HCT116 (cell line): Measurements from ENCODE around the gene CALCB. TPM values are rescaled to one million over a fixed set of nuclear protein-coding genes. Genes with fewer than 3 reads are reported as not detected.

ENCODE experiments used
- ATAC-seq: fragments of 200-7000 bp; cut with Tn5 transposase; 2 replicates; pipeline ENCODE4 v1.9.1; 2020; ENCODE audit warnings: mild to moderate bottlenecking, moderate library complexity
- BruUV-seq: library from RNA; stranded (reverse); fragments of 400-500 nt; replicated peaks from 2 replicates; lab custom pipeline; 2021; lab: Mats Ljungman, UMichigan
- CTCF ChIA-PET: fragments of 300-600 bp; sonication (Branson Sonifier 250); formaldehyde crosslinking; loops from one replicate; lab custom pipeline; 2021; ENCODE audit warnings: antibody characterized with exemption; lab: Charles Lee
- POLR2A ChIA-PET: fragments of 300-600, 350-600 bp; sonication (Branson Sonifier 250); formaldehyde crosslinking; loops from one replicate; lab custom pipeline; 2021; ENCODE audit warnings: antibody characterized with exemption; lab: Charles Lee
- RAD21 ChIA-PET, 2 experiments: fragments of 300-600 bp; sonication (Branson Sonifier 250); formaldehyde crosslinking; loops; one replicate each; lab custom pipeline; 2023; ENCODE audit warnings: low total read pairs in 2 of 2; ENCODE audit not compliant: uncharacterized antibody in 2 of 2, unreplicated experiment in 2 of 2, low non-redundant PET in 1 of 2; lab: Charles Lee
- DNase-seq: peaks from one replicate; pipeline ENCODE4 v3.0.0-alpha.2; 2010; ENCODE audit warnings: low read depth, low spot score
- H2AFZ ChIP-seq: fragments of 200-600 bp; shearing (Covaris generic), sonication (generic); 2 replicates; pipeline ENCODE4 v1.6.1; 2017; ENCODE audit warnings: low read depth, mixed run types, mixed read lengths, antibody characterized with exemption, low read length; ENCODE audit not compliant: poor library complexity, severe bottlenecking
- H3K27ac ChIP-seq: 2 replicates; pipeline ENCODE4 v1.5.1; 2012; ENCODE audit warnings: low read depth, low read length
- H3K27me3 ChIP-seq: fragments of 200-600 bp; sonication (generic); 2 replicates; pipeline ENCODE4 v1.6.1; 2016; ENCODE audit warnings: mixed run types, low read length, mixed read lengths; ENCODE audit not compliant: insufficient read depth
- H3K36me3 ChIP-seq, 2 experiments: fragments of 200-500 bp in 1 of 2; fragments of 200-600 bp in 1 of 2; sonication (Bioruptor generic) in 1 of 2; sonication (generic) in 1 of 2; 2 replicates each; pipeline versions ENCODE4 v1.5.1 to v1.6.1; 2014 to 2016; ENCODE audit warnings: low read length in 2 of 2, inconsistent platforms in 1 of 2, mixed read lengths in 1 of 2, mixed run types in 1 of 2; ENCODE audit not compliant: insufficient read depth in 2 of 2, control insufficient read depth in 1 of 2
- H3K4me1 ChIP-seq, 2 experiments: fragments of 200-600 bp in 1 of 2; sonication (generic) in 1 of 2; 2 replicates each; pipeline versions ENCODE4 v1.5.1 to v1.6.1; 2012 to 2017; ENCODE audit warnings: low read length in 2 of 2, inconsistent platforms in 1 of 2, mild to moderate bottlenecking in 1 of 2, mixed read lengths in 1 of 2, mixed run types in 1 of 2, moderate library complexity in 1 of 2; ENCODE audit not compliant: insufficient read depth in 2 of 2, control insufficient read depth in 1 of 2
- H3K4me2 ChIP-seq: fragments of 200-600 bp; sonication (generic); 2 replicates; pipeline ENCODE4 v1.6.1; 2017; ENCODE audit warnings: mixed run types, low read length, mixed read lengths
- H3K4me3 ChIP-seq, 2 experiments: fragments of 200-600 bp in 1 of 2; sonication (generic) in 1 of 2; replicated peaks in 1 of 2; 2 replicates each; pipeline ENCODE4 v1.5.1; 2011 to 2016; ENCODE audit warnings: low read length in 2 of 2, control low read depth in 1 of 2, low read depth in 1 of 2, mild to moderate bottlenecking in 1 of 2, mixed read lengths in 1 of 2, mixed run types in 1 of 2
- H3K79me2 ChIP-seq: fragments of 200-600 bp; sonication (generic); 2 replicates; pipeline ENCODE4 v1.6.1; 2017; ENCODE audit warnings: mild to moderate bottlenecking, mixed run types, low read length, moderate library complexity, mixed read lengths; ENCODE audit not compliant: insufficient read depth
- H3K9ac ChIP-seq: fragments of 200-600 bp; sonication (generic); 2 replicates; pipeline ENCODE4 v1.6.1; 2016; ENCODE audit warnings: low read length, mixed read lengths
- H3K9me2 ChIP-seq: fragments of 200-600 bp; sonication (generic), shearing (Covaris generic); 2 replicates; pipeline ENCODE4 v1.6.1; 2017; ENCODE audit warnings: mixed run types, mild to moderate bottlenecking, moderate library complexity; ENCODE audit not compliant: insufficient read depth
- H3K9me3 ChIP-seq, 2 experiments: fragments of 200-500 bp in 1 of 2; fragments of 200-600 bp in 1 of 2; sonication (Bioruptor generic) in 1 of 2; sonication (generic) in 1 of 2; 2 replicates each; pipeline ENCODE4 v1.6.1; 2014 to 2017; ENCODE audit warnings: low read length in 2 of 2, mixed read lengths in 2 of 2, inconsistent platforms in 1 of 2, low read depth in 1 of 2, mild to moderate bottlenecking in 1 of 2, mixed run types in 1 of 2, moderate library complexity in 1 of 2; ENCODE audit not compliant: control insufficient read depth in 1 of 2, insufficient read depth in 1 of 2
- H4K20me1 ChIP-seq: fragments of 200-600 bp; sonication (generic), shearing (Covaris generic); 2 replicates; pipeline ENCODE4 v1.6.1; 2017; ENCODE audit warnings: mixed run types, mild to moderate bottlenecking, moderate library complexity; ENCODE audit not compliant: insufficient read depth
- CTCF ChIP-seq, 3 experiments: fragments of 200-600 bp in 1 of 3; sonication (generic) in 1 of 3; IDR thresholded peaks in 2 of 3; conservative IDR thresholded peaks in 1 of 3; 2 replicates each; pipeline ENCODE4 v1.5.1; 2012 to 2017; ENCODE audit warnings: low read depth in 2 of 3, low read length in 2 of 3, antibody characterized with exemption in 1 of 3, borderline replicate concordance in 1 of 3, control low read depth in 1 of 3, mild to moderate bottlenecking in 1 of 3, mixed read lengths in 1 of 3, mixed run types in 1 of 3, moderate library complexity in 1 of 3; ENCODE audit not compliant: insufficient read depth in 1 of 3
- EGR1 ChIP-seq: IDR thresholded peaks from 2 replicates; pipeline ENCODE4 v1.6.1; 2012; ENCODE audit warnings: low read depth
- FOSL1 ChIP-seq: IDR thresholded peaks from 2 replicates; pipeline ENCODE4 v1.6.1; 2012; ENCODE audit warnings: low read depth
- JUND ChIP-seq: IDR thresholded peaks from 2 replicates; pipeline ENCODE4 v1.6.1; 2012
- POLR2A ChIP-seq: IDR thresholded peaks from 2 replicates; pipeline ENCODE4 v1.7.0; 2011; ENCODE audit warnings: borderline replicate concordance; ENCODE audit not compliant: insufficient read depth, insufficient read length; ENCODE audit errors: extremely low read depth
- SP1 ChIP-seq: IDR thresholded peaks from 2 replicates; pipeline ENCODE4 v1.6.1; 2012; ENCODE audit warnings: low read depth
- TCF7L2 ChIP-seq: IDR thresholded peaks from 2 replicates; pipeline ENCODE4 v1.7.0; 2011; ENCODE audit warnings: borderline replicate concordance, inconsistent platforms; ENCODE audit not compliant: insufficient read depth, insufficient read length; ENCODE audit errors: extremely low read depth
- ZNF274 ChIP-seq: fragments of 200-500 bp; sonication (Bioruptor generic); IDR thresholded peaks from 2 replicates; pipeline ENCODE4 v1.6.1; 2014; ENCODE audit warnings: mild to moderate bottlenecking, low read depth, low read length, inconsistent platforms
- intact Hi-C: fragments of 100-400 bp; cut with micrococcal nuclease; formaldehyde crosslinking; loops from 2 replicates; pipeline ENCODE4 v1.10.0; 2022
- total RNA-seq: library from RNA; stranded (reverse); gene quantifications from one replicate; pipeline ENCODE4 v1.2.1, GENCODE V29; 2021; ENCODE audit not compliant: unreplicated experiment

Gene CALCB
- total RNA-seq, 1 experiment from 2014 or later = 0.22 TPM

- Histone ChIP-seq H3K9ac (no peak overlapping the region), H4K20me1 (no peaks in the 10 kb centered on the region), H3K27ac (no peak overlapping the region; the same call in 1 of the 2 replicates), H3K79me2 (no peaks in the 10 kb centered on the region), H3K36me3 (no peaks in the 10 kb centered on the region), H3K4me2 (peak overlapping the region; percentile 69), H3K9me3 (no peaks in the 10 kb centered on the region), H3K4me1 (peaks cover 0 to 9% of the 10 kb centered on the region in 2 experiments; a peak in 2 of 4 replicates), H3K27me3 (no peaks in the 10 kb centered on the region), H2AFZ (peak overlapping the region; percentile 97), H3K9me2 (no peaks in the 10 kb centered on the region), H3K4me3 (peak overlapping the region; percentile 6 to 29; a peak in 1 of 4 replicates)
- POLR2A ChIA-PET = no interaction called here
- RAD21 ChIA-PET = interaction anchor here in 1 of 2 experiments (1.3 kb wide), 1 partner anchor 40 kb away, joined by 6 read pairs; no protein-coding TSS in a partner anchor
- ATAC-seq = peak; percentile 98
- DNase-seq = no peak
- CTCF ChIA-PET = interaction anchor here (1.3 to 2.8 kb wide), 4 partner anchors 40 to 161 kb away, joined by 3 to 9 read pairs (median 5); no protein-coding TSS in a partner anchor
- intact Hi-C loops = no loop called here
- no TSS peak for BruUV-seq
- TF ChIP-seq JUND (no peak), TCF7L2 (no peak), SP1 (no peak), FOSL1 (no peak), EGR1 (no peak), ZNF274 (no peak), CTCF (IDR thresholded peaks at IDR 0.05 in 2 of 3, conservative IDR thresholded peaks at IDR 0.05 in 1 of 3; ENCODE audit: borderline replicate concordance in 1 of 3, insufficient read depth in 1 of 3, low read depth in 2 of 3, low read length in 2 of 3) (no peak), POLR2A (no peak)
Observed at GRCh38 chr11:15035283-15035682, 38.1 kb upstream of the CALCB start.
